ENCODE results near the gene RAP1GDS1.
"Not testable (repeated sequence)": the region's sequence is repeated elsewhere in the genome, so short reads cannot be mapped to it uniquely, and the experiment has no call there.

The RAP1GDS1 gene

GRCh38 chr4:98352940-98353339, 91.8 kb downstream of the RAP1GDS1 start:
- DNase-seq (ENCODE audit: low read depth) = no peak

- no peak for DNase-seq (ENCODE audit: low read depth)
Measured at GRCh38 chr4:98358630-98359248, 97.6 kb downstream of the RAP1GDS1 start.

GRCh38 chr4:98359646-98360045, 98.5 kb downstream of the RAP1GDS1 start:
- no peak for DNase-seq (ENCODE audit: low read depth)

GRCh38 chr4:98363431-98363830, 102.2 kb downstream of the RAP1GDS1 start:
- DNase-seq (ENCODE audit: low read depth) = no peak

GRCh38 chr4:98366275-98366674, 105.1 kb downstream of the RAP1GDS1 start:
- DNase-seq (ENCODE audit: low read depth) = not testable (repeated sequence)

- not testable (repeated sequence) for DNase-seq (ENCODE audit: low read depth)
Measured at GRCh38 chr4:98368000-98368399, 106.8 kb downstream of the RAP1GDS1 start.

GRCh38 chr4:98369322-98369721, 108.1 kb downstream of the RAP1GDS1 start:
- DNase-seq (ENCODE audit: low read depth) = no peak

- DNase-seq (ENCODE audit: low read depth) = no peak
Measured at GRCh38 chr4:98374643-98375042, 113.5 kb downstream of the RAP1GDS1 start.

- no peak for DNase-seq (ENCODE audit: low read depth)
Measured at GRCh38 chr4:98377559-98377958, 116.4 kb downstream of the RAP1GDS1 start.

GRCh38 chr4:98381306-98381705, 120.1 kb downstream of the RAP1GDS1 start:
- DNase-seq (ENCODE audit: low read depth) = no peak

GRCh38 chr4:98383431-98384106, 122.4 kb downstream of the RAP1GDS1 start:
- no peak for DNase-seq (ENCODE audit: low read depth)

GRCh38 chr4:98385831-98386230, 124.6 kb downstream of the RAP1GDS1 start:
- DNase-seq (ENCODE audit: low read depth) = no peak

- DNase-seq (ENCODE audit: low read depth) = no peak
Measured at GRCh38 chr4:98387345-98388026, 126.3 kb downstream of the RAP1GDS1 start.

- DNase-seq (ENCODE audit: low read depth) = no peak
Measured at GRCh38 chr4:98394134-98394533, 132.9 kb downstream of the RAP1GDS1 start.

- DNase-seq (ENCODE audit: low read depth) = no peak
Measured at GRCh38 chr4:98399915-98400314, 138.7 kb downstream of the RAP1GDS1 start.

GRCh38 chr4:98406819-98407218, 145.6 kb downstream of the RAP1GDS1 start:
- no peak for DNase-seq (ENCODE audit: low read depth)

GRCh38 chr4:98411731-98412130, 150.5 kb downstream of the RAP1GDS1 start:
- DNase-seq (ENCODE audit: low read depth) = no peak

GRCh38 chr4:98416844-98417243, 155.7 kb downstream of the RAP1GDS1 start:
- no peak for DNase-seq (ENCODE audit: low read depth)

- not testable (repeated sequence) for DNase-seq (ENCODE audit: low read depth)
Measured at GRCh38 chr4:98420151-98420550, 159.0 kb downstream of the RAP1GDS1 start.

GRCh38 chr4:98421111-98421510, 159.9 kb downstream of the RAP1GDS1 start:
- DNase-seq (ENCODE audit: low read depth) = no peak

- DNase-seq (ENCODE audit: low read depth) = no peak
Measured at GRCh38 chr4:98423009-98423408, 161.8 kb downstream of the RAP1GDS1 start.

- DNase-seq (ENCODE audit: low read depth) = no peak
Measured at GRCh38 chr4:98430708-98431403, 169.7 kb downstream of the RAP1GDS1 start.

- DNase-seq (ENCODE audit: low read depth) = no peak
Measured at GRCh38 chr4:98433691-98434090, 172.5 kb downstream of the RAP1GDS1 start.

All from activated T-cell treated with anti-CD3 and anti-CD28 coated beads for 1 hour (primary cell).